Central memory CD8-positive, alpha-beta T cell (primary cell): ENCODE results near the gene EBF4.
A peak's percentile ranks its signal among the peaks of the same experiment; 100 is the strongest.

Experiments
- ATAC-seq: fragments of 150-1000 bp; cut with Tn5 transposase; replicated peaks from 2 replicates; pipeline ENCODE4 v1.10.0; 2022; ENCODE audit warnings: mild to moderate bottlenecking, moderate FRiP score, moderate number of reproducible peaks; ENCODE audit not compliant: poor library complexity, severe bottlenecking; ENCODE audit errors: extremely low read depth
- DNase-seq, 2 donors: peaks; one replicate each; pipeline ENCODE4 v3.0.0; 2021; ENCODE audit warnings: low spot score in 2 of 2
- H3K27ac Mint-ChIP-seq: one replicate; pipeline ENCODE4 v1.8.0; 2022; ENCODE audit warnings: low read depth, mild to moderate bottlenecking, moderate library complexity, mixed read lengths
- H3K27me3 Mint-ChIP-seq: one replicate; pipeline ENCODE4 v1.8.0; 2022; ENCODE audit warnings: mixed read lengths
- H3K36me3 Mint-ChIP-seq: one replicate; pipeline ENCODE4 v1.8.0; 2022; ENCODE audit warnings: mild to moderate bottlenecking, moderate library complexity, mixed read lengths; ENCODE audit not compliant: insufficient read depth
- H3K4me1 Mint-ChIP-seq: one replicate; pipeline ENCODE4 v1.8.0; 2022; ENCODE audit warnings: mixed read lengths
- H3K4me3 Mint-ChIP-seq: one replicate; pipeline ENCODE4 v1.8.0; 2022; ENCODE audit warnings: mild to moderate bottlenecking, moderate library complexity, mixed read lengths
- H3K9me3 Mint-ChIP-seq: one replicate; pipeline ENCODE4 v1.8.0; 2022; ENCODE audit warnings: mixed read lengths

EBF4 gene

DNA sequence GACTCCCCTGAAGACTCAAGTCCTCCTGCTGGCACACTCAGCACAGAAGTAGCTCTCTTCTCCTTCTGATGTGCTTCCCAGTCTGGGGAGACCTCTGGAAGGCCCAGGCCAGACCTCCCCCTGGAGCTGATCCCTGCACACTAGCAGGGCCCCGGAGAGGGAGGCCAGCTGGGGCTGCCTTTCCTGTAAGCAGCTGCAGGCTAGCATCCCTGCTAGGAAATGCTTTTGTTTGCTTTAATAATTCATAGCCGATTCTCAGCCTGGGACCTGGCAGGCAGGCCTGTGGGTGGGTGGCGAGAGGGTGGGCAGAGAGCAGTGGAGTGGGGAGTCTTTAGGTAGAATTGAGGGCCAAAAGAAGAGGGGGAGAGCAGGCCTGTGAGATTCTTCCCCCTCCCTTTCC is 5.2 kb downstream of the EBF4 start:
- no peaks in the 10 kb centered on the region for H3K4me1 Mint-ChIP-seq

DNA sequence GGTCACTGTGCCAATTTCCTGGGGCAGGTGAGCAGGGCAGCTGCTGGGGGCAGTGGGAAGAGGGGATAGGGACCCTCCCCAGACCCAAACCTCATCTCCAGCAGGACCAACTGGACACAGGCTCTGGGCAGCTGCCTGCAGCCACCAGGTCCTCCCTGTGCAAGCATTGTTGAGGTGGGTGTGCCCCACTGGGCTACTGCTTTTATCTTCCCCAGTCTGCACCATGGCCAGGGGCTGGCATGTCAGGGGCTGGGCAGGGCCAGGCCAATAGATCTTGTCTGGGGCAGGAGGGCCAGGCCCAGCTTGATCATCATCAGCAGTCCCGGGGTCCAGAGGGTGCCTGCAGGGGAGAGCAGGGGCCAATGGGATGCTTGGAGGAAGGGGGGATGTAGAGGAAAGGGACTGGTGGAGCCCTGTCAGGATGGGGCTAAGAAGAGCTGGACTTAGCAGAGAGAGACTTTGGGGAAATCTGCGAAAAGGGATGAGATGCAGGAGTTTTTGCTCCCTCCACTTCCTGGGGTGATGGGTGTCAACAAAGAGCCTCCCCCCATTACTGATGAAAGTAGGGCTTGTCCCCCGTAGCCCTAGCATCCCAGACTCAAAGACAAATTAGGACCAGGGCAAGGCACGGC is 5.7 kb downstream of the EBF4 start:
- no peak for ATAC-seq
- Mint-ChIP-seq H3K9me3 (no peaks in the 10 kb centered on the region), H3K27me3 (peaks cover 62% of the 10 kb centered on the region), H3K4me1 (no peaks in the 10 kb centered on the region), H3K27ac (no peak overlapping the region), H3K4me3 (no peak overlapping the region), H3K36me3 (peaks cover 3% of the 10 kb centered on the region)
- DNase-seq, result peak in 1 of 2 donors; percentile 9

More for the DNA sequence above, 5.2 kb downstream of the EBF4 start:
- Mint-ChIP-seq H3K27ac (no peak overlapping the region), H3K9me3 (no peaks in the 10 kb centered on the region), H3K27me3 (peaks cover 62% of the 10 kb centered on the region), H3K4me3 (no peak overlapping the region), H3K36me3 (peaks cover 3% of the 10 kb centered on the region)
- ATAC-seq (no peak), DNase-seq (no peak)

- no peak for DNase-seq
- peaks cover 3% of the 10 kb centered on the region for H3K36me3 Mint-ChIP-seq
- H3K9me3 Mint-ChIP-seq, result no peaks in the 10 kb centered on the region
- peaks cover 62% of the 10 kb centered on the region for H3K27me3 Mint-ChIP-seq
- ATAC-seq, result no peak
- H3K4me3 Mint-ChIP-seq, result no peak overlapping the region
- no peaks in the 10 kb centered on the region for H3K4me1 Mint-ChIP-seq
- no peak overlapping the region for H3K27ac Mint-ChIP-seq
Measured at GRCh38 chr20:2698912-2699311, 6.3 kb downstream of the EBF4 start.

DNA sequence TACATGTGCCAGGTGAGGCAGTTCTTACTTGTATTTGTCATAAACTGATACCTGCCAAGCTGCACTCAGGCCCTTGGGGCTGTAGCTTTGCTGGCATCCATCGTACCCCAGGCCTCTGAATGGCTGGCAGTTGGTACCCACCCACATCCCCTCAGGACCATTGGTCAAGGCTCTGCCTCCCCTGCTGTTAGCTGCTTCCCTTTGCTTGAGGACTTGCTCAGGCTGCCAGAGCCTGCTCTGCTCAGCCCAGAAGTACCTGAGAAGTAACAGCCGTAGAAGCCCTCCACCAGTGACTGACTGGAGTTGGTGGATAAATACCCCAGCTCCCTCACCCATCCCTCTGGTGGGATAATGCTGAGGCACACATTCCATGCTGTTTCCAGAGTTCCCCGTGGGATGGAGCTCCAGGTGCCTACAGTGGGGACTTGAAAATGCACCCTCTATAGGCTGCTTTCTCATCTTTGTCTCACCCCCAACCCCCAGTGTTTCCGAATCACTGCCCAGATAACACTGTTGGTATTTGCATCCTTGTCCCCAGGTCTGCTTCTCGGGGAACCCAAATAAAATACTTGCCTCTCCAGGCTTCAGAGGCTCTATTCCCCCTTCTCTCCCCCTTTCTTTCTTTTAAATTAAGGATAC is 7.3 kb downstream of the EBF4 start:
- H3K36me3 Mint-ChIP-seq, result peaks cover 3% of the 10 kb centered on the region
- ATAC-seq (no peak), DNase-seq (peak in 1 of 2 donors; percentile 3)
- no peak overlapping the region for H3K27ac Mint-ChIP-seq
- no peaks in the 10 kb centered on the region for H3K9me3 Mint-ChIP-seq
- peaks cover 54% of the 10 kb centered on the region for H3K27me3 Mint-ChIP-seq
- H3K4me3 Mint-ChIP-seq, result no peak overlapping the region
- no peaks in the 10 kb centered on the region for H3K4me1 Mint-ChIP-seq

GRCh38 chr20:2700913-2701620 is 8.5 kb downstream of the EBF4 start:
- no peak overlapping the region for H3K27ac Mint-ChIP-seq
- peak in 1 of 2 donors; percentile 11 for DNase-seq

DNA sequence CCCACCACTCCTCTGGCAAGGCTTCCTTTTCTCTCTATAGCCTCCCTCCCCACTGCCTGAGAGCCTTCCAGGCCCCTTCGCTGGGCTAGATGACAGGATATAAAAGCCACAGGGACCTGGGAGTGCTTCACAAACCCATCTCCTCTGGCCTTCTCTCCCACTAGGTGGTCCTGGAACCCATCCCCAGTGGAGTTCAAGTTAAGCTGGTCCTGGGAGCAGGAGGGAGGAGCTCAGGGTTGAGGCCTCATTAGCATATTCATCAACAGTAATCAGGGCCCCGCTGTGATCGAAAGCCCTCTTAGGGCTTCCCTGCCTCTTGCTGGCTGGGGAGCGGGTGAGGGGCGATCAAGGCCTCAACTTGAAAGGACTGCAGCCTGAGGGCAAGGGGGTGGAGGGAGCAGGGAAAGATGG is 9.1 kb downstream of the EBF4 start:
- DNase-seq (no peak), ATAC-seq (no peak)
- no peaks in the 10 kb centered on the region for H3K4me1 Mint-ChIP-seq
- no peak overlapping the region for H3K4me3 Mint-ChIP-seq
- H3K27me3 Mint-ChIP-seq, result peaks cover 42% of the 10 kb centered on the region
- H3K9me3 Mint-ChIP-seq, result no peaks in the 10 kb centered on the region
- no peak overlapping the region for H3K27ac Mint-ChIP-seq
- peaks cover 5% of the 10 kb centered on the region for H3K36me3 Mint-ChIP-seq

More at GRCh38 chr20:2700913-2701620, 8.5 kb downstream of the EBF4 start:
- H3K4me3 Mint-ChIP-seq, result no peak overlapping the region
- H3K4me1 Mint-ChIP-seq, result no peaks in the 10 kb centered on the region
- peaks cover 3% of the 10 kb centered on the region for H3K36me3 Mint-ChIP-seq
- no peak for ATAC-seq
- no peaks in the 10 kb centered on the region for H3K9me3 Mint-ChIP-seq
- peaks cover 43% of the 10 kb centered on the region for H3K27me3 Mint-ChIP-seq

DNA sequence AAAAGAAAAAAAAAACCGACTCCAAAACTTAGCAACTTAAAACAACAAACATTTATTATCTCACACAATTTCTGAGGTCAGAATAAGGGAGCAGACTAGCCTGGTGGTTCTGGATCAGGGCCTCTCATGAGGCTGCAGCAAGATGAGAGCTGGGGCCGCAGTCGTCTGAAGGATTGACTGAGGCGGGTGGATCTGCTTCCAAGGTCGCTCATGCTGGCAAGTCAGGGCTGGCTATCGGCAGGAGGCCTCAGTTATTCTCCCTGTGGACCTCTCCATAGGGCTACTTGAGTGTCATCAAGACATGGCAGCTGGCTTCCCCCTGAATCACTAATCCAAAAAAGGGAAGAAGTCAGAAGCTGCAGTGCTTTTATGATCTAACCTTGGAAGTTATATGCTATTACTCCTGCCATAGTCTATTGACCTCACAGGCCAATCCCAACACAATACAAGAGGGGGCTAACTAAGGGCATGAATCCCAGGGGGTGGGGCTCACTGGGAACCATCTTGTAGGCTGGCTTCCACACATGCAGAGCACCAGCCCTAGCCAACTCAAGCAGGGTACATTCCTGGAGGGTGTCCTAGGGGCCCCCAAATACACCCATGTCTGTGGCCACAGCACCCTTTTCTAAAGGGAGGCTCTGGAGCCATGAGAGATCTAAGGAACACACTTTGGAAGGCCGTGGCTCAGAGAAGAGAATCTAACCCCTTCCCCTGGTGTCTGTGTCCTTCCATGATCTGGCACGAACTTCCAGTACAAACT is 11.3 kb downstream of the EBF4 start:
- no peaks in the 10 kb centered on the region for H3K9me3 Mint-ChIP-seq
- ATAC-seq (no peak), DNase-seq (no peak)
- H3K36me3 Mint-ChIP-seq, result peaks cover 5% of the 10 kb centered on the region
- H3K27ac Mint-ChIP-seq, result no peak overlapping the region
- no peak overlapping the region for H3K4me3 Mint-ChIP-seq
- no peaks in the 10 kb centered on the region for H3K4me1 Mint-ChIP-seq
- H3K27me3 Mint-ChIP-seq, result peaks cover 36% of the 10 kb centered on the region

DNA sequence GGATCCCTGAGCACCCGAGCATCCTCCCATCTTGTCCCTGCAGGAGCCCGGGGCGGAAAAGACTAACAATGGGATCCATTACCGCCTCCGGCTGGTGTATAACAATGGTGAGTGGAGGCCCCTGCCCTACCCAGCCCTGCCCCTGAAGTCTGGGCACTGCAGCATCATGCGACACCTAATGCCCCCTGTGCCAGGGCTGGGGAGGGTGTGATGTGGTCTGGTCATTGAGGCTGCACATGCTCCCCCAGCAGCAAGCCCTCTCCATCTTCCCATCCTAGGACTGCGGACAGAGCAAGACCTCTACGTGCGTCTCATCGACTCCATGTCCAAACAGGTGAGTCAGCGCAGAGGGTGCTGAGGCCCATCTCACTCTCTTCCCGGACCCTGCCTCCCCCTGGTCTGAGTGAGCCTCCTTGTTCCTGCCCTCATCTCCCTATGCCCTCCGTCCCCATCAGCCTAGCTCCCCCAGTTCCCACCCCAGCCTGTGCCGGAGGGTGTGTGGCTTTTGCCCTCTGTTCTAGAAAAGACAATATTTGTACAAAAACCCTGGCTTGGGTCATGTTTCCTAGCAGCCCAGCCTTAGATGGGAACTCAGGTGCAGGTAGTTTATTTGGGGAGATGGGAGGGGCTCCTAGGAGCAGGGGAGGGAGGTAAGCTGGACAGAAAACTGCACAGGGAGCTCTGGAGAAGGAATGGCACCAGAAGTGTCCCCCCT is 13.5 kb downstream of the EBF4 start:
- no peak overlapping the region for H3K27ac Mint-ChIP-seq
- ATAC-seq, result no peak
- no peaks in the 10 kb centered on the region for H3K4me1 Mint-ChIP-seq
- no peak overlapping the region for H3K4me3 Mint-ChIP-seq
- peak in 1 of 2 donors; percentile 7 for DNase-seq
- H3K36me3 Mint-ChIP-seq, result peaks cover 3% of the 10 kb centered on the region
- H3K27me3 Mint-ChIP-seq, result peaks cover 24% of the 10 kb centered on the region
- H3K9me3 Mint-ChIP-seq, result no peaks in the 10 kb centered on the region

GRCh38 chr20:2706688-2707352 is 14.2 kb downstream of the EBF4 start:
- DNase-seq, result no peak
- ATAC-seq, result no peak
- no peaks in the 10 kb centered on the region for H3K9me3 Mint-ChIP-seq
- H3K27me3 Mint-ChIP-seq, result peaks cover 17% of the 10 kb centered on the region
- H3K4me3 Mint-ChIP-seq, result no peak overlapping the region
- H3K4me1 Mint-ChIP-seq, result no peaks in the 10 kb centered on the region
- peak overlapping the region; percentile 3 for H3K27ac Mint-ChIP-seq
- peaks cover 3% of the 10 kb centered on the region for H3K36me3 Mint-ChIP-seq

GRCh38 chr20:2707353-2708072 is 14.9 kb downstream of the EBF4 start:
- no peak for DNase-seq
- ATAC-seq, result no peak
- H3K4me3 Mint-ChIP-seq, result no peak overlapping the region
- H3K36me3 Mint-ChIP-seq, result peaks cover 3% of the 10 kb centered on the region
- peaks cover 16% of the 10 kb centered on the region for H3K27me3 Mint-ChIP-seq
- no peaks in the 10 kb centered on the region for H3K9me3 Mint-ChIP-seq
- no peaks in the 10 kb centered on the region for H3K4me1 Mint-ChIP-seq
- peak overlapping the region; percentile 3 for H3K27ac Mint-ChIP-seq

GRCh38 chr20:2708073-2708415 is 15.5 kb downstream of the EBF4 start:
- Mint-ChIP-seq H3K36me3 (peaks cover 3% of the 10 kb centered on the region), H3K4me1 (no peaks in the 10 kb centered on the region), H3K9me3 (no peaks in the 10 kb centered on the region), H3K4me3 (no peak overlapping the region), H3K27me3 (peaks cover 16% of the 10 kb centered on the region), H3K27ac (no peak overlapping the region)
- no peak for DNase-seq
- no peak for ATAC-seq
